Effector memory CD4-positive, alpha-beta T cell (primary cell): Measurements from ENCODE around the gene RPL3.

Experiments
- DNase-seq, 3 donors: peaks; one replicate each; pipeline ENCODE4 v3.0.0-alpha.2; 2020
- H3K27ac ChIP-seq: 2 replicates; pipeline ENCODE4 v1.7.0; 2013; ENCODE audit warnings: mild to moderate bottlenecking, low read length, moderate library complexity; ENCODE audit not compliant: insufficient read depth, poor library complexity, severe bottlenecking
- H3K27me3 ChIP-seq: replicated peaks from 2 replicates; pipeline ENCODE4 v1.7.0; 2013; ENCODE audit warnings: mild to moderate bottlenecking, low read length; ENCODE audit not compliant: insufficient read depth, control insufficient read depth, poor library complexity, severe bottlenecking
- H3K36me3 ChIP-seq: 2 replicates; pipeline ENCODE4 v1.7.0; 2013; ENCODE audit warnings: mild to moderate bottlenecking, low read length, moderate library complexity; ENCODE audit not compliant: control insufficient read depth, insufficient read depth
- H3K4me1 ChIP-seq: 2 replicates; pipeline ENCODE4 v1.7.0; 2013; ENCODE audit warnings: low read length, mild to moderate bottlenecking; ENCODE audit not compliant: control insufficient read depth, insufficient read depth, poor library complexity, severe bottlenecking
- H3K4me3 ChIP-seq: 2 replicates; pipeline ENCODE4 v1.7.0; 2013; ENCODE audit warnings: low read length, low read depth, mild to moderate bottlenecking; ENCODE audit not compliant: insufficient read depth, poor library complexity, severe bottlenecking
- H3K9me3 ChIP-seq: 2 replicates; pipeline ENCODE4 v1.7.0; 2013; ENCODE audit warnings: mild to moderate bottlenecking, low read length, moderate library complexity; ENCODE audit not compliant: control insufficient read depth

The RPL3 gene

GRCh38 chr22:39273950-39274887, 45.2 kb downstream of the RPL3 start:
- H3K27ac ChIP-seq = no peak overlapping the region
- H3K4me1 ChIP-seq = no peaks in the 10 kb centered on the region
- H3K27me3 ChIP-seq = no peaks in the 10 kb centered on the region
- no peak for DNase-seq
- no peak overlapping the region for H3K4me3 ChIP-seq
- no peaks in the 10 kb centered on the region for H3K36me3 ChIP-seq
- H3K9me3 ChIP-seq = no peaks in the 10 kb centered on the region

GRCh38 chr22:39270792-39271191, 48.6 kb downstream of the RPL3 start:
- Histone ChIP-seq H3K36me3 (no peaks in the 10 kb centered on the region), H3K27ac (no peak overlapping the region), H3K9me3 (no peaks in the 10 kb centered on the region), H3K27me3 (no peaks in the 10 kb centered on the region), H3K4me1 (no peaks in the 10 kb centered on the region), H3K4me3 (no peak overlapping the region)
- no peak for DNase-seq

- no peaks in the 10 kb centered on the region for H3K36me3 ChIP-seq
- H3K4me1 ChIP-seq = no peaks in the 10 kb centered on the region
- no peaks in the 10 kb centered on the region for H3K27me3 ChIP-seq
- no peaks in the 10 kb centered on the region for H3K9me3 ChIP-seq
- no peak overlapping the region for H3K27ac ChIP-seq
- no peak overlapping the region for H3K4me3 ChIP-seq
- no peak for DNase-seq
These were observed 49.1 kb downstream of the RPL3 start for GRCh38 chr22:39270280-39270679.

GRCh38 chr22:39269095-39269790, 50.2 kb downstream of the RPL3 start:
- DNase-seq = no peak
- no peak overlapping the region for H3K4me3 ChIP-seq
- H3K36me3 ChIP-seq = no peaks in the 10 kb centered on the region
- H3K27me3 ChIP-seq = no peaks in the 10 kb centered on the region
- no peaks in the 10 kb centered on the region for H3K9me3 ChIP-seq
- no peaks in the 10 kb centered on the region for H3K4me1 ChIP-seq
- H3K27ac ChIP-seq = no peak overlapping the region

- no peak overlapping the region for H3K4me3 ChIP-seq
- no peaks in the 10 kb centered on the region for H3K36me3 ChIP-seq
- DNase-seq = no peak
- H3K27ac ChIP-seq = no peak overlapping the region
- H3K27me3 ChIP-seq = no peaks in the 10 kb centered on the region
- H3K9me3 ChIP-seq = no peaks in the 10 kb centered on the region
- H3K4me1 ChIP-seq = no peaks in the 10 kb centered on the region
These were observed 50.8 kb downstream of the RPL3 start for GRCh38 chr22:39268645-39269044.

- no peak overlapping the region for H3K4me3 ChIP-seq
These were observed 51.4 kb downstream of the RPL3 start for GRCh38 chr22:39267974-39268373.

GRCh38 chr22:39266398-39267030, 52.9 kb downstream of the RPL3 start:
- Histone ChIP-seq H3K27me3 (no peaks in the 10 kb centered on the region), H3K27ac (no peak overlapping the region), H3K36me3 (no peaks in the 10 kb centered on the region), H3K4me1 (no peaks in the 10 kb centered on the region), H3K4me3 (no peak overlapping the region), H3K9me3 (peaks cover 3% of the 10 kb centered on the region)
- no peak for DNase-seq

More at GRCh38 chr22:39267974-39268373, 51.4 kb downstream of the RPL3 start:
- no peaks in the 10 kb centered on the region for H3K4me1 ChIP-seq
- no peak overlapping the region for H3K27ac ChIP-seq
- no peaks in the 10 kb centered on the region for H3K9me3 ChIP-seq
- H3K36me3 ChIP-seq = no peaks in the 10 kb centered on the region
- no peak for DNase-seq
- no peaks in the 10 kb centered on the region for H3K27me3 ChIP-seq

GRCh38 chr22:39265143-39265886, 54.1 kb downstream of the RPL3 start:
- no peak overlapping the region for H3K27ac ChIP-seq
- DNase-seq = no peak
- no peaks in the 10 kb centered on the region for H3K36me3 ChIP-seq
- peaks cover 4% of the 10 kb centered on the region for H3K9me3 ChIP-seq
- H3K4me1 ChIP-seq = no peaks in the 10 kb centered on the region
- no peaks in the 10 kb centered on the region for H3K27me3 ChIP-seq
- H3K4me3 ChIP-seq = no peak overlapping the region

GRCh38 chr22:39264349-39265038, 54.9 kb downstream of the RPL3 start:
- Histone ChIP-seq H3K27ac (no peak overlapping the region), H3K27me3 (no peaks in the 10 kb centered on the region), H3K36me3 (no peaks in the 10 kb centered on the region), H3K9me3 (peaks cover 4% of the 10 kb centered on the region), H3K4me3 (no peak overlapping the region), H3K4me1 (no peaks in the 10 kb centered on the region)
- no peak for DNase-seq
